Suprapubic skin (tissue), 4 donors: ENCODE results near the gene CDC42BPA.
"Not testable (repeated sequence)": the region's sequence is repeated elsewhere in the genome, so short reads cannot be mapped to it uniquely, and the experiment has no call there.

ENCODE experiments used
- EP300 ChIP-seq: sonication (generic); formaldehyde crosslinking; IDR thresholded peaks from one replicate; pipeline ENCODE4 v1.6.1; 2017; ENCODE audit warnings: antibody characterized with exemption
- POLR2A ChIP-seq, 2 donors: fragments of 450-650 bp; IDR thresholded peaks; one replicate each; pipeline ENCODE4 v1.6.1; 2017; ENCODE audit warnings: antibody characterized with exemption in 2 of 2, mild to moderate bottlenecking in 2 of 2, moderate library complexity in 2 of 2
- POLR2AphosphoS5 ChIP-seq, 3 donors: sonication (generic); formaldehyde crosslinking; IDR thresholded peaks; one replicate each; pipeline ENCODE4 v1.6.1; 2017; ENCODE audit warnings: antibody characterized with exemption in 3 of 3
- TF ChIP-seq, protein P1 (sequence below), 2 donors: fragments of 200-600 bp in 1 of 2; fragments of 450-650 bp in 1 of 2; sonication (generic) in 1 of 2; IDR thresholded peaks; one replicate each; pipeline ENCODE4 v1.5.1; 2016 to 2019; ENCODE audit warnings: antibody characterized with exemption in 2 of 2, mild to moderate bottlenecking in 1 of 2, moderate library complexity in 1 of 2

GRCh38 chr1:226955857-226956256 is 362.4 kb downstream of the CDC42BPA start:
- not testable (repeated sequence) for TF ChIP-seq EP300; POLR2A (IDR thresholded peaks at IDR 0.05); POLR2AphosphoS5 (IDR thresholded peaks at IDR 0.05)
- TF ChIP-seq, protein P1, sequence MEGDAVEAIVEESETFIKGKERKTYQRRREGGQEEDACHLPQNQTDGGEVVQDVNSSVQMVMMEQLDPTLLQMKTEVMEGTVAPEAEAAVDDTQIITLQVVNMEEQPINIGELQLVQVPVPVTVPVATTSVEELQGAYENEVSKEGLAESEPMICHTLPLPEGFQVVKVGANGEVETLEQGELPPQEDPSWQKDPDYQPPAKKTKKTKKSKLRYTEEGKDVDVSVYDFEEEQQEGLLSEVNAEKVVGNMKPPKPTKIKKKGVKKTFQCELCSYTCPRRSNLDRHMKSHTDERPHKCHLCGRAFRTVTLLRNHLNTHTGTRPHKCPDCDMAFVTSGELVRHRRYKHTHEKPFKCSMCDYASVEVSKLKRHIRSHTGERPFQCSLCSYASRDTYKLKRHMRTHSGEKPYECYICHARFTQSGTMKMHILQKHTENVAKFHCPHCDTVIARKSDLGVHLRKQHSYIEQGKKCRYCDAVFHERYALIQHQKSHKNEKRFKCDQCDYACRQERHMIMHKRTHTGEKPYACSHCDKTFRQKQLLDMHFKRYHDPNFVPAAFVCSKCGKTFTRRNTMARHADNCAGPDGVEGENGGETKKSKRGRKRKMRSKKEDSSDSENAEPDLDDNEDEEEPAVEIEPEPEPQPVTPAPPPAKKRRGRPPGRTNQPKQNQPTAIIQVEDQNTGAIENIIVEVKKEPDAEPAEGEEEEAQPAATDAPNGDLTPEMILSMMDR (IDR thresholded peaks at IDR 0.05), result not testable (repeated sequence)
